IMR-90 (cell line): ENCODE measurements around the gene SRXN1. TPM values are rescaled to one million over a fixed set of nuclear protein-coding genes. Genes with fewer than 3 reads are reported as not detected.
A peak's percentile ranks its signal among the peaks of the same experiment; 100 is the strongest.

Experiments
- ATAC-seq: fragments of 200-7000 bp; cut with Tn5 transposase; 2 replicates; pipeline ENCODE4 v1.9.1; 2020; ENCODE audit warnings: low read depth, mild to moderate bottlenecking, moderate library complexity
- BruUV-seq: library from RNA; stranded (reverse); fragments of 400-500 nt; replicated peaks from 2 replicates; lab custom pipeline; 2021; lab: Mats Ljungman, UMichigan
- CTCF ChIA-PET: fragments of 300-600 bp; formaldehyde crosslinking; extraction: SDS; loops from one replicate; lab custom pipeline; 2021; ENCODE audit warnings: antibody characterized with exemption; lab: Yijun Ruan, JAX
- POLR2A ChIA-PET: fragments of 300-600 bp; sonication (Branson Sonifier 250); formaldehyde crosslinking; loops from one replicate; lab custom pipeline; 2022; ENCODE audit warnings: antibody characterized with exemption; ENCODE audit not compliant: unreplicated experiment; lab: Charles Lee
- DNase-seq: peaks from one replicate; pipeline ENCODE4 v3.0.0; 2013
- H2AFZ ChIP-seq: replicated peaks from 2 replicates; pipeline ENCODE3; 2013; ENCODE audit warnings: low read length, mild to moderate bottlenecking; ENCODE audit not compliant: poor library complexity
- H2AK5ac ChIP-seq: 2 replicates; pipeline ENCODE4 v1.6.1; 2013; ENCODE audit warnings: low read depth, low read length, inconsistent platforms
- H2AK9ac ChIP-seq: replicated peaks from 2 replicates; pipeline ENCODE3; 2013; ENCODE audit warnings: mild to moderate bottlenecking, low read depth, low read length, moderate library complexity; ENCODE audit not compliant: poor library complexity
- H2BK120ac ChIP-seq: 2 replicates; pipeline ENCODE4 v1.6.1; 2013; ENCODE audit warnings: low read depth, low read length, inconsistent platforms
- H2BK15ac ChIP-seq: 3 replicates; pipeline ENCODE4 v1.6.1; 2013; ENCODE audit warnings: low read depth, low read length, inconsistent platforms
- H2BK20ac ChIP-seq: 2 replicates; pipeline ENCODE4 v1.6.1; 2013; ENCODE audit warnings: low read depth, mild to moderate bottlenecking, inconsistent platforms, low read length, moderate library complexity
- H2BK5ac ChIP-seq: 2 replicates; pipeline ENCODE4 v1.6.1; 2013; ENCODE audit warnings: mild to moderate bottlenecking, low read depth, low read length, inconsistent platforms; ENCODE audit not compliant: poor library complexity, severe bottlenecking
- H3K14ac ChIP-seq: replicated peaks from 2 replicates; pipeline ENCODE4 v1.6.1; 2013; ENCODE audit warnings: low read depth, low read length, inconsistent platforms
- H3K18ac ChIP-seq: 2 replicates; pipeline ENCODE4 v1.6.1; 2013; ENCODE audit warnings: low read depth, low read length, control low read depth
- H3K23ac ChIP-seq: 2 replicates; pipeline ENCODE4 v1.6.1; 2013; ENCODE audit warnings: low read depth, low read length, inconsistent platforms
- H3K27ac ChIP-seq: 2 replicates; pipeline ENCODE4 v1.5.1; 2013; ENCODE audit warnings: mild to moderate bottlenecking, control low read depth, low read length; ENCODE audit not compliant: insufficient read depth
- H3K27me3 ChIP-seq: 2 replicates; pipeline ENCODE4 v1.6.1; 2013; ENCODE audit warnings: low read length; ENCODE audit not compliant: control insufficient read depth, insufficient read depth
- H3K36me3 ChIP-seq: 2 replicates; pipeline ENCODE4 v1.6.1; 2013; ENCODE audit warnings: low read length, mixed read lengths; ENCODE audit not compliant: control insufficient read depth, insufficient read depth
- H3K4ac ChIP-seq: 2 replicates; pipeline ENCODE4 v1.6.1; 2013; ENCODE audit warnings: low read depth, low read length, inconsistent platforms
- H3K4me1 ChIP-seq: 2 replicates; pipeline ENCODE4 v1.6.1; 2013; ENCODE audit warnings: low read length, mixed read lengths; ENCODE audit not compliant: control insufficient read depth, insufficient read depth
- H3K4me2 ChIP-seq: 2 replicates; pipeline ENCODE4 v1.6.1; 2013; ENCODE audit warnings: low read depth, mild to moderate bottlenecking, control low read depth, low read length, moderate library complexity
- H3K4me3 ChIP-seq: 2 replicates; pipeline ENCODE4 v1.5.1; 2013; ENCODE audit warnings: low read depth, mild to moderate bottlenecking, control low read depth, low read length, moderate library complexity; ENCODE audit not compliant: insufficient read depth
- H3K56ac ChIP-seq: 2 replicates; pipeline ENCODE4 v1.6.1; 2013; ENCODE audit warnings: low read length, inconsistent platforms; ENCODE audit not compliant: insufficient read depth; ENCODE audit errors: extremely low read depth
- H3K79me1 ChIP-seq, 2 experiments: 2 replicates each; pipeline ENCODE4 v1.6.1; 2013; ENCODE audit warnings: low read length in 2 of 2, inconsistent platforms in 1 of 2, low read depth in 1 of 2
- H3K9ac ChIP-seq: 2 replicates; pipeline ENCODE4 v1.6.1; 2013; ENCODE audit warnings: low read depth, low read length, control low read depth
- H3K9me1 ChIP-seq: 2 replicates; pipeline ENCODE4 v1.6.1; 2013; ENCODE audit warnings: low read length, inconsistent platforms; ENCODE audit not compliant: insufficient read depth
- H3K9me3 ChIP-seq: 2 replicates; pipeline ENCODE4 v1.6.1; 2013; ENCODE audit warnings: low read length; ENCODE audit not compliant: control insufficient read depth, insufficient read depth
- H4K20me1 ChIP-seq: 2 replicates; pipeline ENCODE4 v1.6.1; 2013; ENCODE audit warnings: low read length, inconsistent platforms; ENCODE audit not compliant: insufficient read depth
- H4K5ac ChIP-seq: 2 replicates; pipeline ENCODE4 v1.6.1; 2013; ENCODE audit warnings: mild to moderate bottlenecking, low read depth, low read length, control low read depth
- H4K8ac ChIP-seq, 2 experiments: 2 replicates each; pipeline ENCODE4 v1.6.1; 2013; ENCODE audit warnings: low read depth in 2 of 2, low read length in 2 of 2, control low read depth in 1 of 2, inconsistent platforms in 1 of 2
- H4K91ac ChIP-seq: 2 replicates; pipeline ENCODE4 v1.6.1; 2013; ENCODE audit warnings: low read depth, low read length, inconsistent platforms; ENCODE audit not compliant: insufficient read depth
- FOS ChIP-seq: fragments of 150-350 bp; IDR thresholded peaks from 2 replicates; pipeline ENCODE4 v1.6.1; 2016; ENCODE audit warnings: low read depth, low read length
- WGBS, 2 experiments: methylation state at CpG; one replicate each; pipeline versions ENCODE4 v1.1.5 to v1.1.7; 2013; ENCODE audit warnings: missing lambda C conversion rate in 2 of 2; ENCODE audit not compliant: insufficient read length in 1 of 2; ENCODE audit errors: extremely low coverage in 2 of 2; 5-methylcytosine and 5-hydroxymethylcytosine counted together
- dilution Hi-C: fragments of 300-500 bp; cut with HindIII; formaldehyde crosslinking; loops from one replicate; pipeline ENCODE4 v1.14.3; 2018; ENCODE audit warnings: low sequenced_read_pairs; ENCODE audit not compliant: unreplicated experiment
- in situ Hi-C: fragments of 300-500 bp; cut with MboI; formaldehyde crosslinking; loops from 3 replicates; pipeline ENCODE4 v1.14.3; 2019; ENCODE audit warnings: low sequenced_read_pairs, inconsistent platforms, mixed read lengths
- intact Hi-C: fragments of 100-400 bp; cut with micrococcal nuclease; formaldehyde crosslinking; loops from 2 replicates; pipeline ENCODE4 v1.10.0; 2022
- polyA plus RNA-seq, 3 experiments: library from polyadenylated mRNA; depleted of rRNA; stranded (reverse); fragments of >200 nt; gene quantifications; 2 replicates each; pipeline ENCODE4 v1.2.3, GENCODE V29; 2012; ENCODE audit warnings: low replicate concordance in 1 of 3
- total RNA-seq: library from RNA; depleted of rRNA; stranded (reverse); fragments of >200 nt; gene quantifications from 2 replicates; pipeline ENCODE4 v1.2.3, GENCODE V29; 2012

Gene SRXN1
- total and polyA plus RNA-seq, 2 of the 4 experiments (the other 2 are of a cell fraction) = 51.2 to 71.2 TPM

- H4K5ac ChIP-seq = no peak overlapping the region
- no peak overlapping the region for H3K23ac ChIP-seq
- no peaks in the 10 kb centered on the region for H3K36me3 ChIP-seq
- 24% methylated on average over 3 of the region's 5 CpGs; no CpG with 5 or more reads in 1 of the 2 experiments for WGBS, 2 experiments
- no peaks in the 10 kb centered on the region for H4K20me1 ChIP-seq
- H3K14ac ChIP-seq = no peak overlapping the region
- H3K27ac ChIP-seq = no peak overlapping the region
- H3K9me3 ChIP-seq = peaks cover 5% of the 10 kb centered on the region
- no peak overlapping the region for H2BK5ac ChIP-seq
- CTCF ChIA-PET = interaction anchor here (0.5 to 0.7 kb wide), 2 partner anchors 9 to 358 kb away, joined by 3 to 4 read pairs; no protein-coding TSS in a partner anchor
- H3K4ac ChIP-seq = no peak overlapping the region
- POLR2A ChIA-PET = no interaction called here
- no peaks in the 10 kb centered on the region for H3K4me1 ChIP-seq
- H3K9ac ChIP-seq = no peak overlapping the region
- no peak overlapping the region for H3K18ac ChIP-seq
- BruUV-seq = no TSS peak
- no peak overlapping the region for H4K91ac ChIP-seq
- no peak for TF ChIP-seq FOS
- H4K8ac ChIP-seq = no peak overlapping the region
- dilution Hi-C loops = no loop called here
- intact Hi-C loops = no loop called here
- no peak overlapping the region for H2AK9ac ChIP-seq
- in situ Hi-C loops = no loop called here
- H2AK5ac ChIP-seq = no peak overlapping the region
- no peak overlapping the region for H2AFZ ChIP-seq
- no peak overlapping the region for H2BK20ac ChIP-seq
- no peak overlapping the region for H3K4me3 ChIP-seq
- H3K4me2 ChIP-seq = no peak overlapping the region
- ATAC-seq (no peak), DNase-seq (peak; percentile 4)
- H3K79me1 ChIP-seq = no peaks in the 10 kb centered on the region
- peaks cover 26% of the 10 kb centered on the region for H3K27me3 ChIP-seq
- no peak overlapping the region for H2BK120ac ChIP-seq
- H3K56ac ChIP-seq = no peak overlapping the region
- H3K9me1 ChIP-seq = no peaks in the 10 kb centered on the region
- H2BK15ac ChIP-seq = no peak overlapping the region
These were observed 31.8 kb downstream of the SRXN1 start for GRCh38 chr20:621125-621756.
